Measurements from ENCODE around the gene MRPS17. TPM values are rescaled to one million over a fixed set of nuclear protein-coding genes. Genes with fewer than 3 reads are reported as not detected.

Gene MRPS17
- total and polyA plus RNA-seq, 5 experiments from 2014 or later = 11.4 to 21.4 (median 18.0) TPM

GRCh38 chr7:55977831-55978230 is 26.2 kb downstream of the MRPS17 start:
- H3K27ac Mint-ChIP-seq = peak overlapping the region in 2 of 10 donors; percentile 35 to 81
- H3K4me3 Mint-ChIP-seq = no peak overlapping the region
- H3K9me3 Mint-ChIP-seq = no peaks in the 10 kb centered on the region
- POLR2A ChIA-PET = no interaction called here
- ATAC-seq = no peak
- H3K27me3 Mint-ChIP-seq = no peaks in the 10 kb centered on the region
- H3K4me1 Mint-ChIP-seq = peaks cover 5 to 20% (median 14%) of the 10 kb centered on the region in 4 donors
- no peak for DNase-seq
- H3K36me3 Mint-ChIP-seq = peaks cover 0 to 56% (median 23%) of the 10 kb centered on the region in 3 donors

GRCh38 chr7:55980266-55980665 is 28.6 kb downstream of the MRPS17 start:
- no peaks in the 10 kb centered on the region for H3K27me3 Mint-ChIP-seq
- H3K27ac Mint-ChIP-seq = no peak overlapping the region
- H3K9me3 Mint-ChIP-seq = no peaks in the 10 kb centered on the region
- ATAC-seq = no peak
- DNase-seq = no peak
- POLR2A ChIA-PET = no interaction called here
- H3K4me3 Mint-ChIP-seq = no peak overlapping the region
- H3K4me1 Mint-ChIP-seq = peaks cover 2 to 15% (median 4%) of the 10 kb centered on the region in 4 donors
- H3K36me3 Mint-ChIP-seq = peaks cover 0 to 74% (median 27%) of the 10 kb centered on the region in 3 donors

- Mint-ChIP-seq H3K27ac (no peak overlapping the region), H3K27me3 (no peaks in the 10 kb centered on the region), H3K9me3 (no peaks in the 10 kb centered on the region), H3K36me3 (peaks cover 0 to 85% (median 30%) of the 10 kb centered on the region in 3 donors), H3K4me3 (no peak overlapping the region), H3K4me1 (peaks cover 0 to 7% (median under 1%) of the 10 kb centered on the region in 4 donors)
- ATAC-seq (no peak), DNase-seq (no peak)
- POLR2A ChIA-PET = no interaction called here
Measured at GRCh38 chr7:55983537-55983936, 31.9 kb downstream of the MRPS17 start.

DNA sequence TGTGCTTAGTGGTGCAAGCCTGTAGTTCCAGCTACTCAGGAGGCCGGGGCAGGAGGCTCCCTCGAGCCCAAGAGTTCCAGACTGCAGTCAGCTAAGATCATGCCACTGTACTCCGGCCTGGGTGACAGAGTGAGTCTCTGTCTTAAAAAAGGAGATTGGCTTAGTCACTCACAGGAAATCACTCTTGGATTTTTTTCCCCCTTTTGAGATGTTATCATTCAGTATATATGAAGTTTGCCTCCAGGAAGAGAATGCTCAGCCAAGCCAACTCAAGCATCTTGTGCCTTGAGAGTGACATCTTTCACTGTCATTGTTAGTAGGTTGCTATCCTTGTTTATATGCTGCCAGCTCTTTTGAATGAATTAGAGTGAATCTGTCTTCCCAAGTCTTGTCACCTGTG is 40.7 kb downstream of the MRPS17 start:
- POLR2A ChIA-PET = no interaction called here
- ATAC-seq = no peak
- Mint-ChIP-seq H3K27me3 (no peaks in the 10 kb centered on the region), H3K4me3 (no peak overlapping the region), H3K4me1 (no peaks in the 10 kb centered on the region), H3K36me3 (peaks cover 0 to 78% (median 16%) of the 10 kb centered on the region in 3 donors), H3K9me3 (no peaks in the 10 kb centered on the region), H3K27ac (peak overlapping the region in 1 of 10 donors; percentile 66)
- DNase-seq = no peak

- ATAC-seq (no peak), DNase-seq (no peak)
- H3K4me1 Mint-ChIP-seq = peaks cover 0 to 4% (median 0%) of the 10 kb centered on the region in 4 donors
- H3K4me3 Mint-ChIP-seq = no peak overlapping the region
- POLR2A ChIA-PET = no interaction called here
- no peaks in the 10 kb centered on the region for H3K27me3 Mint-ChIP-seq
- H3K27ac Mint-ChIP-seq = peak overlapping the region in 1 of 10 donors; percentile 55
- peaks cover 0 to 70% (median 20%) of the 10 kb centered on the region in 3 donors for H3K36me3 Mint-ChIP-seq
- H3K9me3 Mint-ChIP-seq = no peaks in the 10 kb centered on the region
Measured at GRCh38 chr7:55996856-55997500, 45.3 kb downstream of the MRPS17 start.

DNA sequence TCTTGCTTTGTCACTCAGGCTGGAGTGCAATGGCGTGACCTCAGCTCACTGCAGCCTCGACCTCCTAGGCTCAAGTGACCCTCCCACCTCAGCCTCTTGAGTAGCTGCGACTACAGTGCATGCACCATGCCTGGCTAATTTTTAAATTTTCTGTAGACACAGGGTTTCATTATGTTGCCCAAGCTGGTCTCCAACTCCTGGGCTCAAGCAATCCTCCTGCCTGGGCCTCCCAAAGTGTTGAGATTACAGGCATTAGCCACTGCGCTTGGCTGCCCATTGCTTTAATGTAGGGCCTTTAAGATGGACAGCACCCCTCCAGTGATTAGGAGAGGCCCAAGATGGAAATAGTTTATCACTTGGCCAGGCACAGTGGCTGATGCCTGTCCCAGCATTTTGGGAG is 52.1 kb downstream of the MRPS17 start:
- Mint-ChIP-seq H3K9me3 (no peaks in the 10 kb centered on the region), H3K36me3 (peaks cover 0 to 17% (median 6%) of the 10 kb centered on the region in 3 donors), H3K27me3 (no peaks in the 10 kb centered on the region), H3K27ac (no peak overlapping the region), H3K4me1 (peaks cover 0 to 4% (median 0%) of the 10 kb centered on the region in 4 donors), H3K4me3 (no peak overlapping the region)
- DNase-seq (no peak), ATAC-seq (no peak)
- POLR2A ChIA-PET = no interaction called here

Other genes starting within 250 kb of the MRPS17 start
- gene SEPTIN14, start 89.1 kb upstream of the MRPS17 start, total RNA-seq = not detected
- not detected for gene SEPTIN14, start 89.1 kb upstream of the MRPS17 start, polyA plus RNA-seq
- 1 to 10 TPM; 3.9 to 4.6 TPM for gene ZNF713, start 64.4 kb upstream of the MRPS17 start, total RNA-seq
- 1 to 10 TPM in 2 of 3 donors, not detected in 1; 1.5 to 3.8 TPM for gene ZNF713, start 64.4 kb upstream of the MRPS17 start, polyA plus RNA-seq
- gene NIPSNAP2, start 12.7 kb downstream of the MRPS17 start, total RNA-seq = 10 to 100 TPM; 27.6 to 33.5 TPM
- gene NIPSNAP2, start 12.7 kb downstream of the MRPS17 start, polyA plus RNA-seq = 10 to 100 TPM; 36.3 to 47.9 (median 40.3) TPM
- gene PSPH, start 99.6 kb downstream of the MRPS17 start, total RNA-seq = 1 to 10 TPM; 6.2 to 7.8 TPM
- 1 to 10 TPM; 5.7 to 8.0 (median 6.9) TPM for gene PSPH, start 99.6 kb downstream of the MRPS17 start, polyA plus RNA-seq
- 10 to 100 TPM; 85.4 to 90.3 TPM for gene CCT6A, start 99.9 kb downstream of the MRPS17 start, total RNA-seq
- gene CCT6A, start 99.9 kb downstream of the MRPS17 start, polyA plus RNA-seq = 100 to 1,000 TPM in 1 of 3 donors, 10 to 100 TPM in 2; 86.8 to 103 (median 97.5) TPM
- gene SUMF2, start 112.4 kb downstream of the MRPS17 start, total RNA-seq = 100 to 1,000 TPM; 168 to 176 TPM
- gene SUMF2, start 112.4 kb downstream of the MRPS17 start, polyA plus RNA-seq = 100 to 1,000 TPM; 135 to 171 (median 140) TPM
- 1 to 10 TPM; 2.6 to 2.9 TPM for gene PHKG1, start 141.1 kb downstream of the MRPS17 start, total RNA-seq
- under 1 TPM; 0.23 to 0.43 (median 0.30) TPM for gene PHKG1, start 141.1 kb downstream of the MRPS17 start, polyA plus RNA-seq
- 100 to 1,000 TPM; 155 to 158 TPM for gene CHCHD2, start 154.6 kb downstream of the MRPS17 start, total RNA-seq
- gene CHCHD2, start 154.6 kb downstream of the MRPS17 start, polyA plus RNA-seq = 100 to 1,000 TPM; 415 to 515 (median 454) TPM
- not detected for gene NUPR2, start 164.5 kb downstream of the MRPS17 start, total RNA-seq
- gene NUPR2, start 164.5 kb downstream of the MRPS17 start, polyA plus RNA-seq = 1 to 10 TPM in 2 of 3 donors, not detected in 1; 1.1 to 2.0 TPM